GM13976 (cell line): ENCODE results near the gene TREX2.

ENCODE experiments used
- DNase-seq: peaks from one replicate; pipeline ENCODE4 v3.0.0; 2012; ENCODE audit warnings: low spot score
- CTCF ChIP-seq: IDR thresholded peaks from 2 replicates; pipeline ENCODE4 v1.5.1; 2012; ENCODE audit warnings: borderline replicate concordance, mild to moderate bottlenecking; ENCODE audit not compliant: insufficient read depth; ENCODE audit errors: extremely low read depth, missing control alignments, control extremely low read depth
- in situ Hi-C: fragments of 300-500 bp; cut with MboI; formaldehyde crosslinking; loops from one replicate; pipeline ENCODE4 v1.12.0; 2022; ENCODE audit warnings: low sequenced_read_pairs, mixed read lengths, inconsistent platforms; ENCODE audit not compliant: unreplicated experiment

The TREX2 gene

GRCh38 chrX:153433161-153433680, 12.6 kb downstream of the TREX2 start:
- no peak for TF ChIP-seq CTCF
- DNase-seq, result no peak
- in situ Hi-C loops, result no loop called here

GRCh38 chrX:153430796-153431195, 15.1 kb downstream of the TREX2 start:
- no peak for DNase-seq

GRCh38 chrX:153426204-153426603, 19.7 kb downstream of the TREX2 start:
- TF ChIP-seq CTCF, result no peak
- no peak for DNase-seq
- in situ Hi-C loops, result no loop called here

More at GRCh38 chrX:153430796-153431195, 15.1 kb downstream of the TREX2 start:
- TF ChIP-seq CTCF, result no peak
- in situ Hi-C loops, result no loop called here

- TF ChIP-seq CTCF, result no peak
- DNase-seq, result no peak
- in situ Hi-C loops, result no loop called here
These were observed 22.2 kb downstream of the TREX2 start for GRCh38 chrX:153423652-153424051.

- TF ChIP-seq CTCF, result no peak
- DNase-seq, result no peak
- in situ Hi-C loops, result no loop called here
These were observed 24.0 kb downstream of the TREX2 start for GRCh38 chrX:153421856-153422255.

GRCh38 chrX:153420851-153421599, 24.8 kb downstream of the TREX2 start:
- DNase-seq, result no peak
- no peak for TF ChIP-seq CTCF
- in situ Hi-C loops, result no loop called here
